ENCODE results near the gene TRAF3IP3. TPM values are rescaled to one million over a fixed set of nuclear protein-coding genes. Genes with fewer than 3 reads are reported as not detected.

TRAF3IP3 gene
- total RNA-seq, 2 donors from 2014 or later = 3.6 to 4.7 TPM

GRCh38 chr1:209751627-209752231 is 4.1 kb upstream of the TRAF3IP3 start:
- Histone ChIP-seq H3K27me3 (no peaks in the 10 kb centered on the region), H3K27ac (no peak overlapping the region), H3K4me1 (peaks cover 11% of the 10 kb centered on the region), H3K9me3 (no peaks in the 10 kb centered on the region), H3K4me3 (no peak overlapping the region), H3K36me3 (replicated peaks in 1 of 2; ENCODE audit: insufficient read depth in 1 of 2, low read depth in 2 of 2) (no peaks in the 10 kb centered on the region)
- ATAC-seq = no peak
- 54 to 75% methylated on average over 5 of the region's 5 CpGs for WGBS, 2 donors
- DNase-seq = no peak
- intact Hi-C loops (cut with DNase I) = no loop called here
- TF ChIP-seq POLR2A (IDR thresholded peaks at IDR 0.05) (no peak), CTCF (IDR thresholded peaks at IDR 0.05) (no peak)

- TF ChIP-seq POLR2A (IDR thresholded peaks at IDR 0.05) (no peak), CTCF (IDR thresholded peaks at IDR 0.05) (no peak)
- Histone ChIP-seq H3K4me1 (peaks cover 5% of the 10 kb centered on the region), H3K27ac (no peak overlapping the region), H3K36me3 (replicated peaks in 1 of 2; ENCODE audit: insufficient read depth in 1 of 2, low read depth in 2 of 2) (no peaks in the 10 kb centered on the region), H3K27me3 (no peaks in the 10 kb centered on the region), H3K9me3 (no peaks in the 10 kb centered on the region), H3K4me3 (no peak overlapping the region)
- intact Hi-C loops (cut with DNase I) = no loop called here
- ATAC-seq = no peak
- DNase-seq = no peak
- WGBS, 2 donors = 83 to 88% methylated on average over 3 of the region's 3 CpGs
Observed at GRCh38 chr1:209752890-209753289, 3.0 kb upstream of the TRAF3IP3 start.

- DNase-seq (no peak), ATAC-seq (no peak)
- Histone ChIP-seq H3K4me1 (no peaks in the 10 kb centered on the region), H3K27me3 (no peaks in the 10 kb centered on the region), H3K9me3 (no peaks in the 10 kb centered on the region), H3K27ac (no peak overlapping the region), H3K4me3 (no peak overlapping the region), H3K36me3 (replicated peaks in 1 of 2; ENCODE audit: insufficient read depth in 1 of 2, low read depth in 2 of 2) (no peaks in the 10 kb centered on the region)
- 60 to 71% methylated on average over 1 of the region's 1 CpG for WGBS, 2 donors
- intact Hi-C loops (cut with DNase I) = no loop called here
- TF ChIP-seq CTCF (IDR thresholded peaks at IDR 0.05) (no peak), POLR2A (IDR thresholded peaks at IDR 0.05) (no peak)
Observed at GRCh38 chr1:209755256-209755655, 597 bp upstream of the TRAF3IP3 start.

- Histone ChIP-seq H3K27ac (peak overlapping the region in 1 of 4 donors; percentile 46), H3K36me3 (replicated peaks in 1 of 2; ENCODE audit: insufficient read depth in 1 of 2, low read depth in 2 of 2) (no peaks in the 10 kb centered on the region), H3K4me3 (no peak overlapping the region), H3K4me1 (no peaks in the 10 kb centered on the region), H3K9me3 (no peaks in the 10 kb centered on the region), H3K27me3 (no peaks in the 10 kb centered on the region)
- peak in 1 of 4 donors; percentile 60 for DNase-seq
- no peak for TF ChIP-seq CTCF (IDR thresholded peaks at IDR 0.05)
- TF ChIP-seq POLR2A (IDR thresholded peaks at IDR 0.05) = no peak
- no peak for ATAC-seq
- WGBS, 2 donors = 65 to 80% methylated on average over 5 of the region's 5 CpGs
- intact Hi-C loops (cut with DNase I) = no loop called here
Observed at GRCh38 chr1:209756615-209757445, 977 bp downstream of the TRAF3IP3 start.

All from body of pancreas (tissue), 4 donors.